ENCODE data around the gene ERGIC1. TPM values are rescaled to one million over a fixed set of nuclear protein-coding genes. Genes with fewer than 3 reads are reported as not detected.

ERGIC1 gene
- total RNA-seq, 1 donor from 2014 or later, result 158 TPM

GRCh38 chr5:172901788-172902496 lies 67.9 kb downstream of the ERGIC1 start:
- H3K27ac Mint-ChIP-seq, result peak overlapping the region; percentile 93
- DNase-seq (ENCODE audit: low spot score, unreplicated experiment), result no peak
- peaks cover 45% of the 10 kb centered on the region for H3K4me1 Mint-ChIP-seq (ENCODE audit: low read depth)
- no peaks in the 10 kb centered on the region for H3K27me3 Mint-ChIP-seq
- TF ChIP-seq CTCF (IDR thresholded peaks at IDR 0.05; ENCODE audit: unreplicated experiment), result no peak
- peaks cover 18% of the 10 kb centered on the region for H3K36me3 Mint-ChIP-seq (ENCODE audit: insufficient read depth)
- no peak overlapping the region for H3K4me3 Mint-ChIP-seq (ENCODE audit: low read depth)
- H3K9me3 Mint-ChIP-seq (ENCODE audit: low read depth), result no peaks in the 10 kb centered on the region

- peak; percentile 48 for TF ChIP-seq CTCF (IDR thresholded peaks at IDR 0.05; ENCODE audit: unreplicated experiment)
- Mint-ChIP-seq H3K27ac (peak overlapping the region; percentile 98), H3K4me1 (ENCODE audit: low read depth) (peaks cover 45% of the 10 kb centered on the region), H3K27me3 (no peaks in the 10 kb centered on the region), H3K9me3 (ENCODE audit: low read depth) (no peaks in the 10 kb centered on the region), H3K4me3 (ENCODE audit: low read depth) (no peak overlapping the region), H3K36me3 (ENCODE audit: insufficient read depth) (peaks cover 13% of the 10 kb centered on the region)
- peak; percentile 44 for DNase-seq (ENCODE audit: low spot score, unreplicated experiment)
Measured at GRCh38 chr5:172902497-172903472, 68.7 kb downstream of the ERGIC1 start.

GRCh38 chr5:172903790-172904189 lies 69.7 kb downstream of the ERGIC1 start:
- no peak for DNase-seq (ENCODE audit: low spot score, unreplicated experiment)
- no peaks in the 10 kb centered on the region for H3K9me3 Mint-ChIP-seq (ENCODE audit: low read depth)
- TF ChIP-seq CTCF (IDR thresholded peaks at IDR 0.05; ENCODE audit: unreplicated experiment), result no peak
- H3K4me1 Mint-ChIP-seq (ENCODE audit: low read depth), result peaks cover 51% of the 10 kb centered on the region
- no peaks in the 10 kb centered on the region for H3K27me3 Mint-ChIP-seq
- peak overlapping the region; percentile 98 for H3K27ac Mint-ChIP-seq
- H3K4me3 Mint-ChIP-seq (ENCODE audit: low read depth), result peak overlapping the region; percentile 7
- peaks cover 12% of the 10 kb centered on the region for H3K36me3 Mint-ChIP-seq (ENCODE audit: insufficient read depth)

GRCh38 chr5:172904312-172904642 lies 70.2 kb downstream of the ERGIC1 start:
- no peak for TF ChIP-seq CTCF (IDR thresholded peaks at IDR 0.05; ENCODE audit: unreplicated experiment)
- no peaks in the 10 kb centered on the region for H3K9me3 Mint-ChIP-seq (ENCODE audit: low read depth)
- peak overlapping the region; percentile 98 for H3K27ac Mint-ChIP-seq
- no peaks in the 10 kb centered on the region for H3K27me3 Mint-ChIP-seq
- H3K4me3 Mint-ChIP-seq (ENCODE audit: low read depth), result no peak overlapping the region
- no peak for DNase-seq (ENCODE audit: low spot score, unreplicated experiment)
- H3K4me1 Mint-ChIP-seq (ENCODE audit: low read depth), result peaks cover 52% of the 10 kb centered on the region
- H3K36me3 Mint-ChIP-seq (ENCODE audit: insufficient read depth), result peaks cover 9% of the 10 kb centered on the region

GRCh38 chr5:172904643-172905345 lies 70.7 kb downstream of the ERGIC1 start:
- Mint-ChIP-seq H3K4me1 (ENCODE audit: low read depth) (peaks cover 52% of the 10 kb centered on the region), H3K9me3 (ENCODE audit: low read depth) (no peaks in the 10 kb centered on the region), H3K27ac (peak overlapping the region; percentile 98), H3K27me3 (no peaks in the 10 kb centered on the region), H3K4me3 (ENCODE audit: low read depth) (no peak overlapping the region), H3K36me3 (ENCODE audit: insufficient read depth) (peaks cover 6% of the 10 kb centered on the region)
- TF ChIP-seq CTCF (IDR thresholded peaks at IDR 0.05; ENCODE audit: unreplicated experiment), result no peak
- peak; percentile 25 for DNase-seq (ENCODE audit: low spot score, unreplicated experiment)
